ENCODE measurements around the gene IMPDH1.

Gene IMPDH1

DNA sequence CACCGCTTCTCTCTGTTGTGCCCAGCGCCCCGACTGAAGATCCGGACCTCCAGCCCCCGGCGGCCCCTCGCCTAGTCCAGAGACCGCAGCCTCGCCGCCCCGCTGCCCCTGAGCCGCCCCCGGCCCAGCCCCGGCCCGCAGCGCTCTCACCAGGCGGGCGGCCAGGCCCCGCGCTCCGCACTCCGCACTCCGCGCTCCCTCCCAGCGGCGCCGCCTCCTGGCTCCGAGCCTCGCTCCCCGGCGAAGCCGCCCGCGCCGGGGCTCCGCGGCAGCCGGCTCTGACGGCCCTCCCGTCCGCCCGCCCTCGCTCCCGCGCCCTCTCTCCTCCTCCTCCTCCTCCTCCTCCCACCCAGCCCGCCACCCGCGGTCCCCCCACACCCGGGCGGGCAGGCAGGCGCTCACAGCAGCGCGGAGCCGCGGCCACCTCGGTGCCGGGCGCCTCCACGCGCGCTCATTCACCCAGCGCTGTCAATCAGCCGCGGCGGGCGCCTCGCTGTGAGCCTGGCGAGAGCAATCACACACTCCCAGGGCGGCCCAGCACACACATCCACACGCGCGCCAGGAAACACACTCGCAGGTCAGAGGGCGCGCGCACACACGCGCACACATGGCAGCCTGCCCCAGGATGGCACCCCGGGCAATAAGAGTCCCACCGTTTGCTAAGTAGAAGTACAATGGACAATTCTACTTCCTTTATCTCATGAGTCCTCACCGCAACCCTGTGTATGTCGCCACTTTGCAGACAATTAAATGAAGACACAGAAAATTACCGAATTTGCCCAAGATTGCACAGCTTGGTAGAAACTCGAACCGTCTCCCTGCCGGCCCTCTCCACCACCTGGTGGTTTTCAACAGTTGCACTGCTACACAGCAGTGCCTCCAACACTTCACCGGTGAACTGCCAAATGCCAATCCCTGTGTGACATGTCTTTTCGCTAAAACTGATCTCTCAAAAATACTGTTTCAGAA is 48.1 kb downstream of the IMPDH1 start, which contains the start of gene PRRT4:
PRRT4 (minus strand) TSS at position 280 of the 969 bp plus-strand sequence.
- Histone ChIP-seq H3K27me3 (ENCODE audit: insufficient read depth, low read length, poor library complexity, severe bottlenecking) (peaks cover 9% of the 10 kb centered on the region), H2AFZ (ENCODE audit: low read length) (peak within 1 kb of the TSS; percentile 41)

DNA sequence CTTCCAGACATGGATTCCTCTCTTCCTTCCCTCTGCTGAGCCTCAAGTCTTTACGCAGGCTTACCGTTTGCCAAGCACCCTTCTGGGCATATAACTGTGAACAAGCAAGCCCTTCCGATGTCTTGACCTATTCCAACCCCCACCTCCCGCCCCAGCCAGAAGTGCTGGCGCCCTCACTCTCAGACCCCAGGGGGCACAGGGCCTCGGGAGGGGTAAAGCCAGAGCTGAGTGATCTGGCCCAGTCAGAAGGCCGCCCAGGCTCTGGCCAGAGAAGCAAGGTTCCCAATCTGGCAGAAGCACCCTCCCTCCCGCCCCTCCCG is 49.5 kb downstream of the IMPDH1 start:
- Histone ChIP-seq H3K9me3 (ENCODE audit: insufficient read depth, low read depth, low read length) (no peaks in the 10 kb centered on the region), H3K4me3 (ENCODE audit: low read length, poor library complexity, severe bottlenecking) (no peak overlapping the region), H2AFZ (ENCODE audit: low read length) (no peak overlapping the region), H3K27me3 (ENCODE audit: insufficient read depth, low read length, poor library complexity, severe bottlenecking) (peaks cover 9% of the 10 kb centered on the region), H4K20me1 (ENCODE audit: insufficient read depth, low read length, poor library complexity, severe bottlenecking) (no peaks in the 10 kb centered on the region), H3K4me2 (ENCODE audit: low read depth, low read length, poor library complexity, severe bottlenecking) (peak overlapping the region; percentile 76), H3K79me2 (ENCODE audit: insufficient read depth, low read length) (no peaks in the 10 kb centered on the region), H3K9ac (ENCODE audit: low read depth, low read length, poor library complexity, severe bottlenecking) (no peak overlapping the region), H3F3A (ENCODE audit: low read depth) (no peaks in the 10 kb centered on the region), H3K9me2 (replicated peaks; ENCODE audit: low read depth, low read length) (no peaks in the 10 kb centered on the region), H3K36me3 (ENCODE audit: insufficient read depth, low read length) (no peaks in the 10 kb centered on the region), H3K4me1 (ENCODE audit: insufficient read depth, low read length, poor library complexity, severe bottlenecking) (peaks cover 11% of the 10 kb centered on the region)
- TF ChIP-seq EZH2phosphoT487 (IDR thresholded peaks at IDR 0.05; ENCODE audit: borderline replicate concordance) = no peak
- TF ChIP-seq, protein P1, sequence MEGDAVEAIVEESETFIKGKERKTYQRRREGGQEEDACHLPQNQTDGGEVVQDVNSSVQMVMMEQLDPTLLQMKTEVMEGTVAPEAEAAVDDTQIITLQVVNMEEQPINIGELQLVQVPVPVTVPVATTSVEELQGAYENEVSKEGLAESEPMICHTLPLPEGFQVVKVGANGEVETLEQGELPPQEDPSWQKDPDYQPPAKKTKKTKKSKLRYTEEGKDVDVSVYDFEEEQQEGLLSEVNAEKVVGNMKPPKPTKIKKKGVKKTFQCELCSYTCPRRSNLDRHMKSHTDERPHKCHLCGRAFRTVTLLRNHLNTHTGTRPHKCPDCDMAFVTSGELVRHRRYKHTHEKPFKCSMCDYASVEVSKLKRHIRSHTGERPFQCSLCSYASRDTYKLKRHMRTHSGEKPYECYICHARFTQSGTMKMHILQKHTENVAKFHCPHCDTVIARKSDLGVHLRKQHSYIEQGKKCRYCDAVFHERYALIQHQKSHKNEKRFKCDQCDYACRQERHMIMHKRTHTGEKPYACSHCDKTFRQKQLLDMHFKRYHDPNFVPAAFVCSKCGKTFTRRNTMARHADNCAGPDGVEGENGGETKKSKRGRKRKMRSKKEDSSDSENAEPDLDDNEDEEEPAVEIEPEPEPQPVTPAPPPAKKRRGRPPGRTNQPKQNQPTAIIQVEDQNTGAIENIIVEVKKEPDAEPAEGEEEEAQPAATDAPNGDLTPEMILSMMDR (conservative IDR thresholded peaks at IDR 0.05; ENCODE audit: low read length) = no peak

More for the DNA sequence above, 48.1 kb downstream of the IMPDH1 start, which contains the start of gene PRRT4:
- no peaks in the 10 kb centered on the region for H3K36me3 ChIP-seq (ENCODE audit: insufficient read depth, low read length)
- H3K9ac ChIP-seq (ENCODE audit: low read depth, low read length, poor library complexity, severe bottlenecking) = peak within 1 kb of the TSS; percentile 61
- H4K20me1 ChIP-seq (ENCODE audit: insufficient read depth, low read length, poor library complexity, severe bottlenecking) = no peaks in the 10 kb centered on the region
- H3F3A ChIP-seq (ENCODE audit: low read depth) = no peaks in the 10 kb centered on the region
- H3K4me1 ChIP-seq (ENCODE audit: insufficient read depth, low read length, poor library complexity, severe bottlenecking) = peaks cover 11% of the 10 kb centered on the region
- no peak for TF ChIP-seq EZH2phosphoT487 (IDR thresholded peaks at IDR 0.05; ENCODE audit: borderline replicate concordance)
- TF ChIP-seq, protein P1 (conservative IDR thresholded peaks at IDR 0.05; ENCODE audit: low read length) = peak; percentile 36
- H3K4me3 ChIP-seq (ENCODE audit: low read length, poor library complexity, severe bottlenecking) = peak within 1 kb of the TSS; percentile 69
- H3K79me2 ChIP-seq (ENCODE audit: insufficient read depth, low read length) = no peaks in the 10 kb centered on the region
- H3K9me3 ChIP-seq (ENCODE audit: insufficient read depth, low read depth, low read length) = no peaks in the 10 kb centered on the region
- peak within 1 kb of the TSS; percentile 76 for H3K4me2 ChIP-seq (ENCODE audit: low read depth, low read length, poor library complexity, severe bottlenecking)
- H3K9me2 ChIP-seq (replicated peaks; ENCODE audit: low read depth, low read length) = no peaks in the 10 kb centered on the region

DNA sequence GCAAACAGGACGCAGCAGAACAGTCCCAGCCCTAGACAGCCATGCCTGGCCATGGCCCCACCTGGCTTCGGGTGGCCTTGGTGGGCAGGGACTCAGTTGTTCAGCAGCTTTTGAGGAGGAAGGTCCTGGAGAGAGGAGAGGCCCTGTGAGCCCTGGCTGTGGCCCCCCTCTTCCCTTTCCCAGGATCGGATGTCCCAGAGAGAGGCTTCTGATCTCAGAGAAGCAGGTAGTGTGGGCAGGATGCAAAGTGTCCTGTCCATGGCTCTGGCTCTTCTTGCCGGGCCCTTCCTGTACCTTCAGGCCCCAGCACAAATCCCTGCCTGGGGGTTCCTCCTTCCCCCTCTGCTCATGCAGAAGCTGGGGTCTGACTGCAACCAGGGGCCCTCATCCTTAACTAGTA is 49.8 kb downstream of the IMPDH1 start:
- TF ChIP-seq, protein P1 (conservative IDR thresholded peaks at IDR 0.05; ENCODE audit: low read length) = no peak
- TF ChIP-seq EZH2phosphoT487 (IDR thresholded peaks at IDR 0.05; ENCODE audit: borderline replicate concordance) = no peak
- no peaks in the 10 kb centered on the region for H3K36me3 ChIP-seq (ENCODE audit: insufficient read depth, low read length)
- no peaks in the 10 kb centered on the region for H3F3A ChIP-seq (ENCODE audit: low read depth)
- no peaks in the 10 kb centered on the region for H4K20me1 ChIP-seq (ENCODE audit: insufficient read depth, low read length, poor library complexity, severe bottlenecking)
- no peak overlapping the region for H3K9ac ChIP-seq (ENCODE audit: low read depth, low read length, poor library complexity, severe bottlenecking)
- no peaks in the 10 kb centered on the region for H3K9me3 ChIP-seq (ENCODE audit: insufficient read depth, low read depth, low read length)
- H3K4me1 ChIP-seq (ENCODE audit: insufficient read depth, low read length, poor library complexity, severe bottlenecking) = peaks cover 11% of the 10 kb centered on the region
- H3K27me3 ChIP-seq (ENCODE audit: insufficient read depth, low read length, poor library complexity, severe bottlenecking) = peaks cover 9% of the 10 kb centered on the region
- H3K79me2 ChIP-seq (ENCODE audit: insufficient read depth, low read length) = no peaks in the 10 kb centered on the region
- H3K4me3 ChIP-seq (ENCODE audit: low read length, poor library complexity, severe bottlenecking) = no peak overlapping the region
- no peaks in the 10 kb centered on the region for H3K9me2 ChIP-seq (replicated peaks; ENCODE audit: low read depth, low read length)
- no peak overlapping the region for H2AFZ ChIP-seq (ENCODE audit: low read length)
- no peak overlapping the region for H3K4me2 ChIP-seq (ENCODE audit: low read depth, low read length, poor library complexity, severe bottlenecking)

Measured in Loucy (cell line).